H1 (cell line): ENCODE results near the gene MT1B. TPM values are rescaled to one million over a fixed set of nuclear protein-coding genes. Genes with fewer than 3 reads are reported as not detected.

Source experiments
- polyA plus RNA-seq, 7 experiments: library from polyadenylated mRNA; depleted of rRNA in 3 of 7; stranded (reverse) in 5 of 7; unstranded in 2 of 7; fragments of >200 nt in 5 of 7; fragments of 200-250 nt in 2 of 7; gene quantifications; 1 replicate in 5 of 7; 2 replicates in 1 of 7; 4 replicates in 1 of 7; pipeline versions ENCODE4 v1.2.1 to v1.2.3, GENCODE V29; 2011 to 2013; ENCODE audit warnings: missing spikeins in 2 of 7, mixed read lengths in 2 of 7
- total RNA-seq: library from RNA; stranded (reverse); fragmentation: NEBNext Ultra II Directional; extraction: Animal tissue kit (Norgen Biotek cat#: 25700); gene quantifications from 2 replicates; pipeline ENCODE4 v1.2.1, GENCODE V29; 2021
- TF ChIP-seq, protein P1 (sequence below): fragments of 300-600 bp; sonication (generic); IDR thresholded peaks from 2 replicates; pipeline ENCODE4 v1.7.1; 2012; ENCODE audit warnings: low read length, moderate library complexity, mild to moderate bottlenecking, inconsistent platforms; ENCODE audit not compliant: insufficient replicate concordance

MT1B gene
- total and polyA plus RNA-seq, 2 of the 8 experiments (the other 6 are each of a cell fraction or from before 2014, with no cell fraction given) = not detected

DNA sequence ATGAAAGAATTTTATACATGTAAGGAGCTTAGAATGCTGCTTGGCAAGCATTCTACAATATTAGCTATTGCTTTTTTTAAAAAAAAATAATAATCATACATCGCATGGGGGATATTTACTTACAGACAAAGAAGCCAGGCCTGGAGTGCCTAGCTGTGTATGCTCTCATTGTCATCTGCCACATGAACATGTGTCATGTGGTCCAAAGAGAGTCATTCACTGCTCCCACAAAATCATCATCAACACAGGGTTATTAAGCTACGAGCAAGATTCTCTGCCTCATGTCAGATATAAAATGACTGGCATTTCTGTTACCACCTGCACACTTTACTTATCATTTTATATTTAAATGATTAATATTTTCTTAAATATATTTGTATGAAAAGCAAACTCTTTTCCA, 28.0 kb upstream of the MT1B start (continued):
- TF ChIP-seq, protein P1, sequence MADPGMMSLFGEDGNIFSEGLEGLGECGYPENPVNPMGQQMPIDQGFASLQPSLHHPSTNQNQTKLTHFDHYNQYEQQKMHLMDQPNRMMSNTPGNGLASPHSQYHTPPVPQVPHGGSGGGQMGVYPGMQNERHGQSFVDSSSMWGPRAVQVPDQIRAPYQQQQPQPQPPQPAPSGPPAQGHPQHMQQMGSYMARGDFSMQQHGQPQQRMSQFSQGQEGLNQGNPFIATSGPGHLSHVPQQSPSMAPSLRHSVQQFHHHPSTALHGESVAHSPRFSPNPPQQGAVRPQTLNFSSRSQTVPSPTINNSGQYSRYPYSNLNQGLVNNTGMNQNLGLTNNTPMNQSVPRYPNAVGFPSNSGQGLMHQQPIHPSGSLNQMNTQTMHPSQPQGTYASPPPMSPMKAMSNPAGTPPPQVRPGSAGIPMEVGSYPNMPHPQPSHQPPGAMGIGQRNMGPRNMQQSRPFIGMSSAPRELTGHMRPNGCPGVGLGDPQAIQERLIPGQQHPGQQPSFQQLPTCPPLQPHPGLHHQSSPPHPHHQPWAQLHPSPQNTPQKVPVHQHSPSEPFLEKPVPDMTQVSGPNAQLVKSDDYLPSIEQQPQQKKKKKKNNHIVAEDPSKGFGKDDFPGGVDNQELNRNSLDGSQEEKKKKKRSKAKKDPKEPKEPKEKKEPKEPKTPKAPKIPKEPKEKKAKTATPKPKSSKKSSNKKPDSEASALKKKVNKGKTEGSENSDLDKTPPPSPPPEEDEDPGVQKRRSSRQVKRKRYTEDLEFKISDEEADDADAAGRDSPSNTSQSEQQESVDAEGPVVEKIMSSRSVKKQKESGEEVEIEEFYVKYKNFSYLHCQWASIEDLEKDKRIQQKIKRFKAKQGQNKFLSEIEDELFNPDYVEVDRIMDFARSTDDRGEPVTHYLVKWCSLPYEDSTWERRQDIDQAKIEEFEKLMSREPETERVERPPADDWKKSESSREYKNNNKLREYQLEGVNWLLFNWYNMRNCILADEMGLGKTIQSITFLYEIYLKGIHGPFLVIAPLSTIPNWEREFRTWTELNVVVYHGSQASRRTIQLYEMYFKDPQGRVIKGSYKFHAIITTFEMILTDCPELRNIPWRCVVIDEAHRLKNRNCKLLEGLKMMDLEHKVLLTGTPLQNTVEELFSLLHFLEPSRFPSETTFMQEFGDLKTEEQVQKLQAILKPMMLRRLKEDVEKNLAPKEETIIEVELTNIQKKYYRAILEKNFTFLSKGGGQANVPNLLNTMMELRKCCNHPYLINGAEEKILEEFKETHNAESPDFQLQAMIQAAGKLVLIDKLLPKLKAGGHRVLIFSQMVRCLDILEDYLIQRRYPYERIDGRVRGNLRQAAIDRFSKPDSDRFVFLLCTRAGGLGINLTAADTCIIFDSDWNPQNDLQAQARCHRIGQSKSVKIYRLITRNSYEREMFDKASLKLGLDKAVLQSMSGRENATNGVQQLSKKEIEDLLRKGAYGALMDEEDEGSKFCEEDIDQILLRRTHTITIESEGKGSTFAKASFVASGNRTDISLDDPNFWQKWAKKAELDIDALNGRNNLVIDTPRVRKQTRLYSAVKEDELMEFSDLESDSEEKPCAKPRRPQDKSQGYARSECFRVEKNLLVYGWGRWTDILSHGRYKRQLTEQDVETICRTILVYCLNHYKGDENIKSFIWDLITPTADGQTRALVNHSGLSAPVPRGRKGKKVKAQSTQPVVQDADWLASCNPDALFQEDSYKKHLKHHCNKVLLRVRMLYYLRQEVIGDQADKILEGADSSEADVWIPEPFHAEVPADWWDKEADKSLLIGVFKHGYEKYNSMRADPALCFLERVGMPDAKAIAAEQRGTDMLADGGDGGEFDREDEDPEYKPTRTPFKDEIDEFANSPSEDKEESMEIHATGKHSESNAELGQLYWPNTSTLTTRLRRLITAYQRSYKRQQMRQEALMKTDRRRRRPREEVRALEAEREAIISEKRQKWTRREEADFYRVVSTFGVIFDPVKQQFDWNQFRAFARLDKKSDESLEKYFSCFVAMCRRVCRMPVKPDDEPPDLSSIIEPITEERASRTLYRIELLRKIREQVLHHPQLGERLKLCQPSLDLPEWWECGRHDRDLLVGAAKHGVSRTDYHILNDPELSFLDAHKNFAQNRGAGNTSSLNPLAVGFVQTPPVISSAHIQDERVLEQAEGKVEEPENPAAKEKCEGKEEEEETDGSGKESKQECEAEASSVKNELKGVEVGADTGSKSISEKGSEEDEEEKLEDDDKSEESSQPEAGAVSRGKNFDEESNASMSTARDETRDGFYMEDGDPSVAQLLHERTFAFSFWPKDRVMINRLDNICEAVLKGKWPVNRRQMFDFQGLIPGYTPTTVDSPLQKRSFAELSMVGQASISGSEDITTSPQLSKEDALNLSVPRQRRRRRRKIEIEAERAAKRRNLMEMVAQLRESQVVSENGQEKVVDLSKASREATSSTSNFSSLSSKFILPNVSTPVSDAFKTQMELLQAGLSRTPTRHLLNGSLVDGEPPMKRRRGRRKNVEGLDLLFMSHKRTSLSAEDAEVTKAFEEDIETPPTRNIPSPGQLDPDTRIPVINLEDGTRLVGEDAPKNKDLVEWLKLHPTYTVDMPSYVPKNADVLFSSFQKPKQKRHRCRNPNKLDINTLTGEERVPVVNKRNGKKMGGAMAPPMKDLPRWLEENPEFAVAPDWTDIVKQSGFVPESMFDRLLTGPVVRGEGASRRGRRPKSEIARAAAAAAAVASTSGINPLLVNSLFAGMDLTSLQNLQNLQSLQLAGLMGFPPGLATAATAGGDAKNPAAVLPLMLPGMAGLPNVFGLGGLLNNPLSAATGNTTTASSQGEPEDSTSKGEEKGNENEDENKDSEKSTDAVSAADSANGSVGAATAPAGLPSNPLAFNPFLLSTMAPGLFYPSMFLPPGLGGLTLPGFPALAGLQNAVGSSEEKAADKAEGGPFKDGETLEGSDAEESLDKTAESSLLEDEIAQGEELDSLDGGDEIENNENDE = no peak
